IMR-90 (cell line): ENCODE measurements around the gene PRKCH. TPM values are rescaled to one million over a fixed set of nuclear protein-coding genes. Genes with fewer than 3 reads are reported as not detected.
A peak's percentile ranks its signal among the peaks of the same experiment; 100 is the strongest.

ENCODE experiments used
- ATAC-seq: fragments of 200-7000 bp; cut with Tn5 transposase; 2 replicates; pipeline ENCODE4 v1.9.1; 2020; ENCODE audit warnings: low read depth, mild to moderate bottlenecking, moderate library complexity
- BruUV-seq: library from RNA; stranded (reverse); fragments of 400-500 nt; replicated peaks from 2 replicates; lab custom pipeline; 2021; lab: Mats Ljungman, UMichigan
- CTCF ChIA-PET: fragments of 300-600 bp; formaldehyde crosslinking; extraction: SDS; loops from one replicate; lab custom pipeline; 2021; ENCODE audit warnings: antibody characterized with exemption; lab: Yijun Ruan, JAX
- POLR2A ChIA-PET: fragments of 300-600 bp; sonication (Branson Sonifier 250); formaldehyde crosslinking; loops from one replicate; lab custom pipeline; 2022; ENCODE audit warnings: antibody characterized with exemption; ENCODE audit not compliant: unreplicated experiment; lab: Charles Lee
- DNase-seq: peaks from one replicate; pipeline ENCODE4 v3.0.0; 2013
- H2AFZ ChIP-seq: replicated peaks from 2 replicates; pipeline ENCODE3; 2013; ENCODE audit warnings: low read length, mild to moderate bottlenecking; ENCODE audit not compliant: poor library complexity
- H2AK5ac ChIP-seq: 2 replicates; pipeline ENCODE4 v1.6.1; 2013; ENCODE audit warnings: low read depth, low read length, inconsistent platforms
- H2AK9ac ChIP-seq: replicated peaks from 2 replicates; pipeline ENCODE3; 2013; ENCODE audit warnings: mild to moderate bottlenecking, low read depth, low read length, moderate library complexity; ENCODE audit not compliant: poor library complexity
- H2BK120ac ChIP-seq: 2 replicates; pipeline ENCODE4 v1.6.1; 2013; ENCODE audit warnings: low read depth, low read length, inconsistent platforms
- H2BK15ac ChIP-seq: 3 replicates; pipeline ENCODE4 v1.6.1; 2013; ENCODE audit warnings: low read depth, low read length, inconsistent platforms
- H2BK20ac ChIP-seq: 2 replicates; pipeline ENCODE4 v1.6.1; 2013; ENCODE audit warnings: low read depth, mild to moderate bottlenecking, inconsistent platforms, low read length, moderate library complexity
- H2BK5ac ChIP-seq: 2 replicates; pipeline ENCODE4 v1.6.1; 2013; ENCODE audit warnings: mild to moderate bottlenecking, low read depth, low read length, inconsistent platforms; ENCODE audit not compliant: poor library complexity, severe bottlenecking
- H3K14ac ChIP-seq: replicated peaks from 2 replicates; pipeline ENCODE4 v1.6.1; 2013; ENCODE audit warnings: low read depth, low read length, inconsistent platforms
- H3K18ac ChIP-seq: 2 replicates; pipeline ENCODE4 v1.6.1; 2013; ENCODE audit warnings: low read depth, low read length, control low read depth
- H3K23ac ChIP-seq: 2 replicates; pipeline ENCODE4 v1.6.1; 2013; ENCODE audit warnings: low read depth, low read length, inconsistent platforms
- H3K27ac ChIP-seq: 2 replicates; pipeline ENCODE4 v1.5.1; 2013; ENCODE audit warnings: mild to moderate bottlenecking, control low read depth, low read length; ENCODE audit not compliant: insufficient read depth
- H3K27me3 ChIP-seq: 2 replicates; pipeline ENCODE4 v1.6.1; 2013; ENCODE audit warnings: low read length; ENCODE audit not compliant: control insufficient read depth, insufficient read depth
- H3K36me3 ChIP-seq: 2 replicates; pipeline ENCODE4 v1.6.1; 2013; ENCODE audit warnings: low read length, mixed read lengths; ENCODE audit not compliant: control insufficient read depth, insufficient read depth
- H3K4ac ChIP-seq: 2 replicates; pipeline ENCODE4 v1.6.1; 2013; ENCODE audit warnings: low read depth, low read length, inconsistent platforms
- H3K4me1 ChIP-seq: 2 replicates; pipeline ENCODE4 v1.6.1; 2013; ENCODE audit warnings: low read length, mixed read lengths; ENCODE audit not compliant: control insufficient read depth, insufficient read depth
- H3K4me2 ChIP-seq: 2 replicates; pipeline ENCODE4 v1.6.1; 2013; ENCODE audit warnings: low read depth, mild to moderate bottlenecking, control low read depth, low read length, moderate library complexity
- H3K4me3 ChIP-seq: 2 replicates; pipeline ENCODE4 v1.5.1; 2013; ENCODE audit warnings: low read depth, mild to moderate bottlenecking, control low read depth, low read length, moderate library complexity; ENCODE audit not compliant: insufficient read depth
- H3K56ac ChIP-seq: 2 replicates; pipeline ENCODE4 v1.6.1; 2013; ENCODE audit warnings: low read length, inconsistent platforms; ENCODE audit not compliant: insufficient read depth; ENCODE audit errors: extremely low read depth
- H3K79me1 ChIP-seq, 2 experiments: 2 replicates each; pipeline ENCODE4 v1.6.1; 2013; ENCODE audit warnings: low read length in 2 of 2, inconsistent platforms in 1 of 2, low read depth in 1 of 2
- H3K9ac ChIP-seq: 2 replicates; pipeline ENCODE4 v1.6.1; 2013; ENCODE audit warnings: low read depth, low read length, control low read depth
- H3K9me1 ChIP-seq: 2 replicates; pipeline ENCODE4 v1.6.1; 2013; ENCODE audit warnings: low read length, inconsistent platforms; ENCODE audit not compliant: insufficient read depth
- H3K9me3 ChIP-seq: 2 replicates; pipeline ENCODE4 v1.6.1; 2013; ENCODE audit warnings: low read length; ENCODE audit not compliant: control insufficient read depth, insufficient read depth
- H4K20me1 ChIP-seq: 2 replicates; pipeline ENCODE4 v1.6.1; 2013; ENCODE audit warnings: low read length, inconsistent platforms; ENCODE audit not compliant: insufficient read depth
- H4K5ac ChIP-seq: 2 replicates; pipeline ENCODE4 v1.6.1; 2013; ENCODE audit warnings: mild to moderate bottlenecking, low read depth, low read length, control low read depth
- H4K8ac ChIP-seq, 2 experiments: 2 replicates each; pipeline ENCODE4 v1.6.1; 2013; ENCODE audit warnings: low read depth in 2 of 2, low read length in 2 of 2, control low read depth in 1 of 2, inconsistent platforms in 1 of 2
- H4K91ac ChIP-seq: 2 replicates; pipeline ENCODE4 v1.6.1; 2013; ENCODE audit warnings: low read depth, low read length, inconsistent platforms; ENCODE audit not compliant: insufficient read depth
- BHLHE40 ChIP-seq: fragments of 150-350 bp; IDR thresholded peaks from 2 replicates; pipeline ENCODE4 v1.6.1; 2016; ENCODE audit warnings: mild to moderate bottlenecking, low read depth, low read length
- CEBPB ChIP-seq: IDR thresholded peaks from 2 replicates; pipeline ENCODE4 v1.6.1; 2012; ENCODE audit warnings: low read depth, low read length, improper control_type of control experiment
- CHD1 ChIP-seq: IDR thresholded peaks from 2 replicates; pipeline ENCODE4 v1.6.1; 2012; ENCODE audit warnings: low read depth, low read length, improper control_type of control experiment
- MAFK ChIP-seq: IDR thresholded peaks from 2 replicates; pipeline ENCODE4 v1.6.1; 2012; ENCODE audit warnings: low read depth, low read length, improper control_type of control experiment
- MAZ ChIP-seq: IDR thresholded peaks from 2 replicates; pipeline ENCODE4 v1.6.1; 2012; ENCODE audit warnings: low read depth, mild to moderate bottlenecking, low read length, improper control_type of control experiment, moderate library complexity, borderline replicate concordance
- MXI1 ChIP-seq: IDR thresholded peaks from 2 replicates; pipeline ENCODE4 v1.6.1; 2012; ENCODE audit warnings: low read depth, mild to moderate bottlenecking, low read length, moderate library complexity, borderline replicate concordance
- POLR2A ChIP-seq: IDR thresholded peaks from 2 replicates; pipeline ENCODE4 v1.6.1; 2012; ENCODE audit warnings: mild to moderate bottlenecking, low read depth, low read length
- WGBS, 2 experiments: methylation state at CpG; one replicate each; pipeline versions ENCODE4 v1.1.5 to v1.1.7; 2013; ENCODE audit warnings: missing lambda C conversion rate in 2 of 2; ENCODE audit not compliant: insufficient read length in 1 of 2; ENCODE audit errors: extremely low coverage in 2 of 2; 5-methylcytosine and 5-hydroxymethylcytosine counted together
- dilution Hi-C: fragments of 300-500 bp; cut with HindIII; formaldehyde crosslinking; loops from one replicate; pipeline ENCODE4 v1.14.3; 2018; ENCODE audit warnings: low sequenced_read_pairs; ENCODE audit not compliant: unreplicated experiment
- in situ Hi-C: fragments of 300-500 bp; cut with MboI; formaldehyde crosslinking; loops from 3 replicates; pipeline ENCODE4 v1.14.3; 2019; ENCODE audit warnings: low sequenced_read_pairs, inconsistent platforms, mixed read lengths
- intact Hi-C: fragments of 100-400 bp; cut with micrococcal nuclease; formaldehyde crosslinking; loops from 2 replicates; pipeline ENCODE4 v1.10.0; 2022
- polyA plus RNA-seq, 3 experiments: library from polyadenylated mRNA; depleted of rRNA; stranded (reverse); fragments of >200 nt; gene quantifications; 2 replicates each; pipeline ENCODE4 v1.2.3, GENCODE V29; 2012; ENCODE audit warnings: low replicate concordance in 1 of 3
- total RNA-seq: library from RNA; depleted of rRNA; stranded (reverse); fragments of >200 nt; gene quantifications from 2 replicates; pipeline ENCODE4 v1.2.3, GENCODE V29; 2012
- TF ChIP-seq, protein P1 (sequence below): conservative IDR thresholded peaks from 2 replicates; pipeline ENCODE4 v1.5.1; 2012; ENCODE audit warnings: mild to moderate bottlenecking, low read depth, low read length, improper control_type of control experiment
- TF ChIP-seq, protein P2 (sequence below): fragments of 150-350 bp; IDR thresholded peaks from 2 replicates; pipeline ENCODE4 v1.6.1; 2017; ENCODE audit warnings: mild to moderate bottlenecking, antibody characterized with exemption, low read length, low read depth

PRKCH gene
- total and polyA plus RNA-seq, 2 of the 4 experiments (the other 2 are of a cell fraction), result 1.6 to 2.3 TPM

DNA sequence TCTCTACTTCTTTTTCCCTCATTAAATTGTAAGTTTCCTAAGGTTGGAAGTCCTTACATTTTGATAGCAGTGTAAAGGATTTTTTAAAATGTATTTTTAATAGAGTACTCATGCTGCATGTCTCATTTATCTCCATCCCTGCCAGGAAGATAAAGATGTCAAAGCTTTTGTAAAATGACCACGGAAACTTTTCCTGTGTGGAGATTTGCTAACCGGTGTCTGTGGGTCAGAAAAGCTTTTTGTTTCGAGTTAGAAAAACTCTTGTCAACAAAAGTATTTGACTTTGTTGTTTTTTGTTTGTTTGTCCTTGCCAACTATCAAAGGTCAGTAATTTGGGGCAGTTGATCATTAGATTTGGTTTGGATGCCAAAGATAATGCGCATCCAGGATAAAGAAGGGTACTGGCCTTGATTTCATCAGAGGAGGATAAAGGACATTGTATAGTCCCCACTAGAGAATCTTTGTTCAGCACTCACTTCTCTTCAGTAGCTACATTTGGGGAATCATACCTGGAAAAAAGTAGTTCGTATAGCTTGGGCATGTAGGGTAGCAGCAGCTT lies 217.2 kb downstream of the PRKCH start (continued):
- TF ChIP-seq, protein P1, sequence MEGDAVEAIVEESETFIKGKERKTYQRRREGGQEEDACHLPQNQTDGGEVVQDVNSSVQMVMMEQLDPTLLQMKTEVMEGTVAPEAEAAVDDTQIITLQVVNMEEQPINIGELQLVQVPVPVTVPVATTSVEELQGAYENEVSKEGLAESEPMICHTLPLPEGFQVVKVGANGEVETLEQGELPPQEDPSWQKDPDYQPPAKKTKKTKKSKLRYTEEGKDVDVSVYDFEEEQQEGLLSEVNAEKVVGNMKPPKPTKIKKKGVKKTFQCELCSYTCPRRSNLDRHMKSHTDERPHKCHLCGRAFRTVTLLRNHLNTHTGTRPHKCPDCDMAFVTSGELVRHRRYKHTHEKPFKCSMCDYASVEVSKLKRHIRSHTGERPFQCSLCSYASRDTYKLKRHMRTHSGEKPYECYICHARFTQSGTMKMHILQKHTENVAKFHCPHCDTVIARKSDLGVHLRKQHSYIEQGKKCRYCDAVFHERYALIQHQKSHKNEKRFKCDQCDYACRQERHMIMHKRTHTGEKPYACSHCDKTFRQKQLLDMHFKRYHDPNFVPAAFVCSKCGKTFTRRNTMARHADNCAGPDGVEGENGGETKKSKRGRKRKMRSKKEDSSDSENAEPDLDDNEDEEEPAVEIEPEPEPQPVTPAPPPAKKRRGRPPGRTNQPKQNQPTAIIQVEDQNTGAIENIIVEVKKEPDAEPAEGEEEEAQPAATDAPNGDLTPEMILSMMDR, result no peak
- TF ChIP-seq MAFK, result no peak
- no peak for TF ChIP-seq MAZ

DNA sequence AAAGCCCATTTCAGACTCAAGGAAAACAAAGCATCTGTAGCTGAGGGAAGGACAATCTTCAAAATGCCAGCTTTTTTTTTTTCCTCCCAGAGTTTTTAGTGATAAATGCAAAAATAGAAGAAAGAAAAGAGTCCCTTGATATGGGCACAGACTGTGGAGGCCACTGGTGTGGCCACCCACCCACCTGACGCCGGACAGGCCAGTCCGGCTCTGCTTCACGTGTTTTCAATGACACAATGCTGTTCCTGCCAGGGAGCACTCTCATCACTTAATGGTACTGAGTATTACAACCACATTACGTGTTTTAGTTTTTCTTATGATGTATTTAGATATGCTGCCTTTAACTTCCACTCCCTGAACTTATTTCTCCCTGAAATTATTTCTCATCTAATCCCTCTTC lies 218.3 kb downstream of the PRKCH start:
- no peak overlapping the region for H3K14ac ChIP-seq
- H3K4ac ChIP-seq, result peak overlapping the region; percentile 13; the same call in 1 of the 2 replicates
- DNase-seq (no peak), ATAC-seq (no peak)
- dilution Hi-C loops, result no loop called here
- H3K23ac ChIP-seq, result no peak overlapping the region
- no peak overlapping the region for H3K27ac ChIP-seq
- H3K4me3 ChIP-seq, result no peak overlapping the region
- H3K27me3 ChIP-seq, result no peaks in the 10 kb centered on the region
- H3K4me2 ChIP-seq, result no peak overlapping the region
- no peak overlapping the region for H2AFZ ChIP-seq
- H3K18ac ChIP-seq, result no peak overlapping the region
- POLR2A ChIA-PET, result no interaction called here
- CTCF ChIA-PET, result interaction anchor here (0.6 kb wide), 1 partner anchor 803 kb away, joined by 5 read pairs; no protein-coding TSS in a partner anchor
- in situ Hi-C loops, result no loop called here
- H3K56ac ChIP-seq, result no peak overlapping the region
- no peaks in the 10 kb centered on the region for H4K20me1 ChIP-seq
- no peak overlapping the region for H4K8ac ChIP-seq
- TF ChIP-seq, protein P2, sequence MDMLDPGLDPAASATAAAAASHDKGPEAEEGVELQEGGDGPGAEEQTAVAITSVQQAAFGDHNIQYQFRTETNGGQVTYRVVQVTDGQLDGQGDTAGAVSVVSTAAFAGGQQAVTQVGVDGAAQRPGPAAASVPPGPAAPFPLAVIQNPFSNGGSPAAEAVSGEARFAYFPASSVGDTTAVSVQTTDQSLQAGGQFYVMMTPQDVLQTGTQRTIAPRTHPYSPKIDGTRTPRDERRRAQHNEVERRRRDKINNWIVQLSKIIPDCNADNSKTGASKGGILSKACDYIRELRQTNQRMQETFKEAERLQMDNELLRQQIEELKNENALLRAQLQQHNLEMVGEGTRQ, result no peak
- no peak for TF ChIP-seq MAZ
- TF ChIP-seq BHLHE40, result no peak
- TF ChIP-seq MXI1, result no peak
- TF ChIP-seq MAFK, result no peak
- no peak for TF ChIP-seq CEBPB
- no peak for TF ChIP-seq CHD1
- no peak for TF ChIP-seq POLR2A
- H2AK5ac ChIP-seq, result peak overlapping the region; percentile 74; the same call in 1 of the 2 replicates
- peaks cover 3 to 6% of the 10 kb centered on the region in 2 experiments; a peak in 1 of 4 replicates for H3K79me1 ChIP-seq
- peak overlapping the region; percentile 57; the same call in 1 of the 2 replicates for H2BK20ac ChIP-seq
- H2AK9ac ChIP-seq, result no peak overlapping the region
- peaks cover 40% of the 10 kb centered on the region for H3K4me1 ChIP-seq
- BruUV-seq, result no TSS peak
- H3K9me1 ChIP-seq, result peaks cover 19% of the 10 kb centered on the region
- no peak overlapping the region for H2BK5ac ChIP-seq
- H4K5ac ChIP-seq, result no peak overlapping the region
- no peak overlapping the region; the same call in 2 of the 3 replicates for H2BK15ac ChIP-seq
- H2BK120ac ChIP-seq, result peak overlapping the region; percentile 26; the same call in 1 of the 2 replicates
- no peaks in the 10 kb centered on the region for H3K9me3 ChIP-seq
- no peak overlapping the region; the same call in 1 of the 2 replicates for H4K91ac ChIP-seq
- no peaks in the 10 kb centered on the region for H3K36me3 ChIP-seq
- no peak overlapping the region for H3K9ac ChIP-seq
- WGBS, 2 experiments, result no CpG with 5 or more reads among the region's 5 CpGs
- intact Hi-C loops, result no loop called here
